T-helper 22 cell (primary cell): ENCODE results near the gene NSUN2.
"Not testable (repeated sequence)": the region's sequence is repeated elsewhere in the genome, so short reads cannot be mapped to it uniquely, and the experiment has no call there.

Experiments
- DNase-seq: peaks from one replicate; pipeline ENCODE4 v3.0.0-alpha.2; 2020; ENCODE audit warnings: low read depth

Gene NSUN2

GRCh38 chr5:6632888-6633468, at the start of gene NSUN2, which contains the start of gene SRD5A1:
Gene NSUN2, minus strand, starts transcription at chr5:6633044. Its CDS starts 65 bp downstream, at chr5:6632979.
Gene SRD5A1, plus strand, starts transcription at chr5:6633440. Its CDS starts 137 bp downstream, at chr5:6633577.
- peak; percentile 85 for DNase-seq

GRCh38 chr5:6682239-6682638, 49.4 kb upstream of the NSUN2 start:
- no peak for DNase-seq

DNA sequence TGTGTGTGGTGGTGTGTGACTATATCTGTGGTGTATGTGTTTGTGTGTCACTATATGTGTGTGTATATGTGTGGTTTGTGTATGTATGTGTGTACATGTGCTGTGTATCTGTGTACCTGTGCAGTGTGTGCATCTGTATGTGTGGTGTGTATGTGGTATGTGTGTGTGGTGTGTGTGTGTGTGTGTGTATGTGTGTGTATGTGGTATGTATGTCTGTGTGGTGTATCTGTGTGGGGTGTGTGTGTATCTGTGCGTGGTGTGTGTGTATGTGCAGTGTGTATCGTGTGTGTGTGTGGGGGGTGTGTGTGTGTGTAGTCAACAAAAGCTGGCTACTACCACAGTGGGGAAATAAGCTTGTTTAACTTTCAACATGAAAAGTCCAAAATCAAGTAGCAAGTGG, 48.8 kb upstream of the NSUN2 start:
- DNase-seq: no peak

DNA sequence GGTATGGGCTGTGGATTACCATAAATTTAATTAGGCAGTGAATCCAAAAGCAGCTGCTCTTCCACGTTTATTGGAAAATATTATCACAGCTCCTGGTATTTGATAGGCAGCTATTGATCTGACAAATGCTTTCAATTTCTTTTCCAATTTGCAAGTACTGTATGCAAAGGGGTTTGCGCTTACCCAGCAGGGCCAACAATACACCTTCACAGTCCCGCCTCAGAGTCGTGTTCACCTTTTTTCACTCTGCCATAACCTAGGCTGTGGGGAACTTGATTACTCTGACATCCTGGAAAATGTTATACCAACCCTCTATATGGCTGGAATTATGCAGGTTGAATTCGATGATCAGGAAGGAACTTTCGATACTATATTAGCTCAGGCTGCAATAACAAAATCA, 48.1 kb upstream of the NSUN2 start:
- no peak for DNase-seq

DNA sequence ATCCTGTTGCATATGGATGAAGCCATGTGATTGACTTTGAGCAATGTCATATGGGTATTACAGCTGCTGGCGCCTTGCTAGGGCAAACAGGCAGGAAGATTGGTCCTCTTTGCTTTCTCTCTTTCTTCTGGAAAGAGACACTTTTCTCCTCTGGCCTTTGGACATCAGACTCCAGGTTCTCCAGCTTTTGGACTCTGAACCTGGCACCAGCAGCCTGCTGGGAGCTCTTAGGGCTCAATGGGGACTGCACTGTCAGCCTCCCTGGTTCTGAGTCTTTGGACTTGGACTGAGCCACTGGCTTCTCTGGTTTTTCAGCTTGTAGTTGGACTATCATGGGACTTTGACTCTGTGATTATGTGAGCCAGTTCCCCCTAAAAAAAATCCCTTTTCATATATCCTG, 45.5 kb upstream of the NSUN2 start:
- DNase-seq: no peak

DNA sequence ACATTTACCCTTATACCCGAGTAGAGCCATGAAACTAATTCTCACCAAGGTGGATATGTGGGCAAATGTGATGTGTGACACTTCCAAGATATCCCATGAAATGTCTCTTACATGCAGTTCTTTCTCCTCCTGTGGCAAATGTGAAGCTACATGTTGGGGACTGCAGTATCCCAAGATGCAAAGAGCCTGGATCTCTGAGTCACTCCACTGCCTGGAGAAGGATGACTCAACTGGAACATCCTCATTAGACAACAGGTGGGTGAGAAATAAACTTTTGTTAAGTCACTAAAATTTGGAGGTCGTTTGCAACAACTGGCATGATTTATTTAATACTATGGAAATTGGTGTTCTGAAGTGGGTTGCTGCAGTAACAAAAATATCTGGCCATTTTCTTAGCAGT, 43.9 kb upstream of the NSUN2 start:
- no peak for DNase-seq

DNA sequence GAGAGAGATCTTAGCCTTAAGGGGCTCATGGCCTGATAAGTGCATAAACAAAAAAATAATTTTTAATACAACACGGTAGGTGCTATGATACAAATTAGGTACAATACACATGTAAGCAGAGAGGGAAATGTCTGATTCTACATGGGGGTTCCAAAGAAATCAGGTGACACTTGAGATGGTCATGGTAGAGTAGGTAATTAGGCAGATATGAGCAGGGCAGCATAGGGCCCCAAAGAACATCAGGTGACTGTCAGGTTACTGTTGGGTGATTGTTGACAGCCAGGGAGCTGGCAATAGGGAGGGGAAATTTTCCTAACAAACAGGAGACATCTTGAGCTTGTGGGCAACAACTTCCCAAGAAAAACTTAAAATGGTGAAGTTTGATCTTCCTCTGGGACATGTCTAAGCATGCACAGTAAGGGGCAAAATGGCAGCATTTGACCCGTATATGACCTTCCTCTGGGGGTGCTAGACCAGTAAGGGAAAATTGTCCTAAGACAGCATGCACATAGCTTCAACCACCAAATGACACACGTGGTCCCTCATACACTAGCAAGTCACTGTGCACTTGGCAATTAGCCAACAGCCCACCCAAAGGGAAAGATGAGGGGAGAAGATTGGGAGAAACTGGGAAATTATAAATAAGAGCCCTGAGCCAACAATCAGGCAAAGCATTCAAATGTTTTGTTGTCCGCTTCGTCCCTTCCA, 43.1 kb upstream of the NSUN2 start:
- DNase-seq: no peak

DNA sequence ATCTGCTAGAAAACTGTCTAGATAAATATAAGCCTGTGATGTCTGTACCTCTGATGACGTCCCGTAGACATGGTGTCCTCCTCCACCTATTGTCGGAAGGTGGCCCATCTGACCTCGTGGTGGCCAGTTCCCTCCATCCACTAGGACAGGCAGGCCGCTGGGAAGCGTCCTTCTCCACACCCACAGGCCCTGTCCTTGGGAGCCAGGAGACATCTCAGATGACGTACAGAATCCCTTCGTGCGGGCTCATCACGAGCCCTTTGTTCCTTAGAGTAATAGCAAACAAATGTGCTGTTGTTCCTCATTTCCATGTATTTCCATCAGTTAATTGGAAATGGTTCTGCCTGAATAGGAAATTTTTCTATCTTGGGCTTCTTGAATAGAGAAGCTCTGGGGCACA, 42.0 kb upstream of the NSUN2 start:
- DNase-seq: no peak

DNA sequence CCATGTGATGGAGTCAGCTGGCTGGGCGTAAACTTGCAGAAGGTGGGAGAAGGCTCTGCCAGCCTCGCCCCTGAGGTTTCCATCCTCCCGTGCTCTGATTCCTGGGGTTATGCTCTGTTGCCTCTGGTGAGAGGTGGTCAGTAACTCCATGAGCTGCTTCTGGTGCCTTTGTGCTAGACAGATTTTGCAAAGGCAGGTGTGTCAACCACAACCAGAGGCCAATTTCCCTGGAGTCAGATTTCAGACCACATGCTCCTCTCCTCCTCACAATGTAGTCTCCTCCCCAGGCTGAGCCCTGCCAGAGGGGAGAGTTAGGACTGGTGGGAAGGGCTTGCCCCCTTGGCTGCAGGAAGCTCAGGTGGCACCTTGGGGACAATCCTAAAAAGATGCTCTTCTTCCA, 41.6 kb upstream of the NSUN2 start:
- DNase-seq: no peak

GRCh38 chr5:6673963-6674362, 41.1 kb upstream of the NSUN2 start:
- no peak for DNase-seq

DNA sequence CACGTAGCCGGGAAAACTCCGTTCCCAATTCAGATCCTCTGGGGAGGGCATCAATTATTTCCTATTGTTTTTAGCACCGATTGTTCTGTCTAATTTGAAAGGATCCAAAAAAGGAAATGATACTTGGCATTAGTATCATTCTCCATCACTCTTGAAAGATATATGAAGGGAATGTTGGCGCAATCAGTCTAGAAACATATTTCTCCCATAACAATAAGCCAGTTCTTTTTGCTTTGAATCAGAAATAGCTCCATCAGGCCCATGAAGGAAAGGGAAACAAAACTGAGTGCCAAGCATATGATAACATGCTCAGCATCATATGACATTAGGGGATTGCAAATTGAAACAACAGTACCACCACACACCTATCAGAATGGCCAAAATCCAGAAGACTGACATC, 40.2 kb upstream of the NSUN2 start:
- no peak for DNase-seq

DNA sequence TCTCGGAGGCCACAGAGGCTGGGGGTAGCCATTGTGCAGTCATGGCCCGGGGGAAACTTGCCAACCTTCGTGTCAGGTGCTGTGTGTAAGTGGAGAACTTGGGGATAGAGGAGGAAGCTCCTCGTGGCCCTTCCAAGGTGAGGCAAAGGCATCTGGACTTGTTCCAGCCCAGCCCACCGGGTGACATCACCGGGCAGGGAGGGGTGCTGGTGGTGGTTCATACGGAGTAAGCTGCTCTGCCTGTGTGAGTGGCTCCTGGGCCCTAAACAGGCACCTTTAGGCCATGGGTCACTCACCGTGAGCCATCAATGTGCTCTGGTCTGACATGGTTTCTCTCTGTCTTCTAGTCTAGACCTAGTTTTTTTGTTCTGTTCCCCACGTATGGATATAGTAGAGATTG, 35.9 kb upstream of the NSUN2 start:
- DNase-seq: not testable (repeated sequence)

- no peak for DNase-seq
Observed at GRCh38 chr5:6667648-6668047, 34.8 kb upstream of the NSUN2 start.

DNA sequence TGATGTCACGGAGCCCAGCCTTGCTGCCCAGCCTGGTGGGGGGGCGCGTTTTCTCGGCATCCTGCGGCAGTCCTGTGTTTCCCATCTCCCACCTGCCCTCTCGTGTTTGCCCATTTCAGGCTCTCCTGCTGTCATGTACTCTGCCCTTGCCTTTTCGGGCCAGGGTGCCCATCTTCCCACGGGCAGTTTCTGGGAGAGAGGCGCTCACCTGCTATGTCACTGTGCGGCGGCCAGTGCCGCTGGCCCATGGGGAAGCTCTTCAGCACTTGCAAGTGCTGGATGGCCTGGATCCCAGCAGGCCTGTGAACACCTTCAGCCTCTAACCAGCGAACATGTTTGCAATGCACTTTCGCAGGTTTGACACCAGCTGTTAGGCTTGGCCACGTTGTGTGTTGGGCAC, 33.9 kb upstream of the NSUN2 start:
- no peak for DNase-seq

- DNase-seq: no peak
Observed at GRCh38 chr5:6660688-6661087, 27.8 kb upstream of the NSUN2 start.

GRCh38 chr5:6659941-6660684, 27.3 kb upstream of the NSUN2 start:
- no peak for DNase-seq

DNA sequence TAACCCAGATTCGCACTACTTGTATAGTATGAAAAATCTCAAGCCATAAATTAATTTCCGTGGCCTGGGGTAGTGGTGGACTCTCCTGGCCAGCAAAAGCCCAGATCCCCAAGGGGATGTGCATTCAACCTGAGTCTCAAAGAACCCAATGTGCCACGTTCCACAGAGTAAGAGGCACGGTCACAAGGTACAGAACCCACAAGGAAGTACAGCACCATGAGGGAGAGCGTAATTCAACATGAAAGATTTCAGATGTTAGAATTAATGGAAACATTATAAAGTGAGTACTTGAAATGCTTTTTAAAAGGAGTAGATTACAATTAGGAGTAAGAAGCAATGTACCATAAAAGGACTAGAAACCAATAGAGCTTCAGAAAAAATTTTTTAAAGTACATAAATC, 23.8 kb upstream of the NSUN2 start:
- DNase-seq: no peak

DNA sequence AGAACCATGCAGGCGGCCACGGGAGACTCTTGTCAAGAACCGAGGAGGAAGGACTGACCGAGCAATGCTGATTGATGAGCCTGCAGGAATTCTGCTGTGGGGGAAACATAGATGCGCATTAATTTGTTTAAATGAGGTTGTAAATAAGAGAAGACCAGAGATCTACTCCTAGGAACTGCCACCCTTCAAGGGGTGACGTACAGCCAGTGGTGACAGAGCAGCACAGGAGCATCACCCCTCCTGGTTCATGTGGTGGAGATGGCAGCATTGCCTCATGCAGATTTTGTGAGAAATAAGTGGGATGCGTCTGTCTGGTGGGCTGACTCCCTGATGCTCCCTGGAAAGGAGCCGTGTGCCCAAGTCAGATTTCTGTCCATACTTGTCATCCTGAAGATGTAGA, 22.6 kb upstream of the NSUN2 start:
- DNase-seq: no peak

DNA sequence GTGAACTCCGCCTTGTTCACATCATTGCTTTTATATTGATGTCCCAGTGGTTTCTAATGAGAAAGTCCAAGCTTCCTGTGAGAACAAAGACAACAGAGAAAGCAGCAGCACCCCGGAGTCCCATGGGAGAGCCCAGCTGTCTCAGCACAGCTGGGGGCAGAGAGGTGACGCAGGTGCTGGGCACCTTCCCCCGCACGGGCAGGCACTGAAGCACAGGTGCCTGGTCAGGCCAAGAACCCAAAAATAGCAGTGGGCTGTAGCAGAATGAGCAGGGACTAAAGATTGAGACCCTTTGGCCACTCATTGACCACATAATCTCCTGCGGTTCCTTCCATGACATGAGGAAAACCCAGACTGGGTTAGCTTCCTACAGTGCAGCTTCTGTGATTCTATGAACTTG, 19.2 kb upstream of the NSUN2 start:
- DNase-seq: no peak

GRCh38 chr5:6649681-6650080, 16.8 kb upstream of the NSUN2 start:
- no peak for DNase-seq

DNA sequence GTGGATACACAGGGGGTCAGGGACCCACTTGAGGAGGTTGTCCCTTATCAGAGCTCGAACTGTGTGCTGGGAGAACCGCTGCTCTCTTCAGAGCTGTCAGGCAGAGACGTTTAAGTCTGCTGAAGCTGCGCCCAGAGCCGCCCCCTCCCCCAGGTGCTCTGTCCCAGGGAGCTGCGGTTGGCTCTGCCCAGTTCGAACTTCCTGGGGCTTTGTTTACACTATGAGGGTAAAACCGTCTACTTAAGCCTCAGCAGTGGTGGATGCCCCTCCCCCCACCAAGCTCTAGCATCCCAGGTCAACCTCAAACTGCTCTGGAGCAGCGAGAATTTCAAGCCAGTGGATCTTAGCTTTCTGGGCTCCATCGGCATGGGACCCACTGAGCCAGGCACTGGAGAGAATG, 16.3 kb upstream of the NSUN2 start:
- no peak for DNase-seq

DNA sequence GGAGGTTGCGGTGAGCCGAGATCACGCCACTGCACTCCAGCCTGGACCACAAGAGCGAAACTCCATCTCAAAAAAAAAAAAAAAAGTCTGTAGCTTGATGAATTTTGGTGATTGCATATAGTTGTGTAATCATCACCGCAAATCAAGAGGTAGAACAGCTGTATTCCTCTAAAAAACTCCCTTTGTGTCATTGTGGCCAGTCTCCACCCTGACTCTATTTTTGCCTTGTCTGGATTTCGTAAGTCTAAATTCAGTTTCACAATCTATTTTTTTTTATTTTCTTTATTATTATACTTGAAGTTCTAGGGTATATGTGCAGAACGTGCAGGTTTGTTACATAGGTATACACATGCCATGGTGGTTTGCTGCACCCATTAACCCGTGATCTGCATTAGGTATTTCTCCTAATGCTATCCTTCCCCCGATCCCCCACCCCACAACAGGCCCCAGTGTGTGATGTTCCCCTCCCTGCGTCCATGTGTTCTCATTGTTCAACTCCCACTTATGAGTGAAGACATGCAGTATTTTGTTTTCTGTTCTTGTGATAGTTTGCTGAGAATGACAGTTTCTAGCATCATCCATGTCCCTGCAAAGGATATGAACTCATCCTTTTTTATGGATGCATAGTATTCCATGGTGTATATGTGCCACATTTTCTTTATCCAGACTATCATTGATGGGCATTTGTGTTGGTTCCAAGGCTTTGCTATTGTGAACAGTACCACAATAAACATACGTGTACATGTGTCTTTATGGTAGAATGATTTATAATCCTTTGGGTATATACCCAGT, 12.9 kb upstream of the NSUN2 start:
- not testable (repeated sequence) for DNase-seq
